ENCODE results near the gene SLC6A1.

SLC6A1 gene

DNA sequence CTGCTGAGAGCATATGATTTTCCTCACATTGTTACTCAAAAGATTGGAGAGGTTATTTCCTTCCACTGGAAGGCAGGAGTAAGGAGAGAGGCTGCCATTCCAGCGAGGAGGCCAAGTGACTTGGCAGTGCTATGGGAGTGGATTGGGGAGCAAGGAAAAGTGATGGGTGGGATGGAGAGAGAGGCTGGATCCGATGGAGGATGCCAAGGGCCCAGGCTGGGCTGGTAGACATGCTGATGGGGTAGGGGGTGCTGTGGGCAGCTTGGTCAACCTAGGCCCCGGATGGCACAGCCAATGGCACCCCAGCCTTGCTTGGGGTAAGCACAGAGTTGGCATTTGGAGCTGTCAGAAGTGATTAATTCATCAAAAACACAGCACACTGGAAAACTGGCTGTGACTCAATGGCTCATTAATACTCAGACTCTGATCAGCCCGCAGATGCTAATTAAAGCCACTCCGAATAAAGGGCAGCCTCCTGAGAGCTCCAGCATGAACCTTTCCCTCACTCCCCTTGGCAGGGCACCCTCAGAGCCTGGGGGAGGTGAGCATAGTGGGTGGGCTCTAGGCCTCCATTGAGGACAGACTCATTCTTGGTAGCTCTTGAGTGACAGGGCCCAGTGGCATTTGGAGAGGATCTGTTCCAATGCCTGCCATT is 22.1 kb upstream of the SLC6A1 start:
- DNase-seq (ENCODE audit: extremely low read depth in 1 of 2, low read depth in 1 of 2), result no peak

DNA sequence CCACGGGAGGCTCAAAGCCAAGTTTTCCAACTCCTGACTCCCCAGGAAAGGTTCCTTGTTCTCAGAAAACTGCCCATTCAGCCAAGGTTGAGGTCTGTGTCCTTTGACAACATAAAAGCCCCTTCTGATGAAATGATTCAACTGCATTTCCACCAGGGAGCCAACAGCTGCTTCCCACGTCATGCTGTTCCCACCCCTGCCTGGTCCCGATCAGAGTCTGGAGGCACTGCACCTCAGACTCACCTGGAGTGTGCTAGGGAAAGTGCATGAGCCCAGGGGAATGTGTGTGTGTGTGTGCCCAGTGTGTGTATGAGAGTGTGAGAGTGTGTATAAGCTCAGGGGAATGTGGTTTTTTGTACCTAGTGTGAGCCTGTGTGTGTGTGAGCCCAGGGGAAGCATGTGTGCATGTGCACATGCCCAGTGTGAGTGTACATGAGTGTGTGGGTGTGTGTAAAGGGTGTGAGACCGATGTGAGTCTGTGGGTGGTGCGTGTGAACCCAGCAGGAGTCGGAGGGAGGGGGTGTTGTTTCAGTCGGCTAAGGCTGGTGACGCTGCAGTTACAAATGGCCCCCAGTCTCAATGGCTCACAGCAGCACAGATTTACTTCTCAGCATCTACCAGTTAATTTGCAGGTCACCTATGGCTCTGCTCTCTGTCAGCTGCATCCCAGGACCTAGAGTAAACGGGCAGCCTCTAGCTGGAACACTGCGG is 20.3 kb upstream of the SLC6A1 start:
- DNase-seq (ENCODE audit: extremely low read depth in 1 of 2, low read depth in 1 of 2), result no peak

DNA sequence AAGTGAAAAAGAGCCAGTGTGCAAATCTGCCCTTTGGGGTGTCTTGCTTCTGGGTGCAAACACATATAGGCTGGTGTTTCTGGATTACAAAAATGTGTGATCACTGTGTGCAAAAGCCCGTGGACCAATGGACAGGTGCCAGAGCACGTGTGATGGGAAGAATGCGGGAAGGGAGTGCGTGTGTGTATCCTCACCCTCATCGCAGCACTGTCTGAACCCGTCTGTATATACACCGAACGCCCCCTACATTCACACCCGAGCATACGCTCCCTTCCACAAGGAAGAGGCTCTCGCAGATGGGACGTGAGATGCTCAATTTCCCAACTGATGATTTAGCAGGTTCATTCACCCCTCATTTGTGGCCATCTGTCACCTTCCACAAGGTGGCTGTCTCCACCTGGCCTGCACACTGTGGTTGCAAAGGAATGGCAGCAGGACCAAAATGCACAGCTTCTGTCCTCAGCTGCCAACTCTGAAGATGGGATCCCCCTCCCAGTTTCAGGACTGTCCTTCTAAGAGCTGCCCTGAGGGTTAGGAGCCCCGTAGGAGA is 19.4 kb upstream of the SLC6A1 start:
- no peak for DNase-seq (ENCODE audit: extremely low read depth in 1 of 2, low read depth in 1 of 2)

DNA sequence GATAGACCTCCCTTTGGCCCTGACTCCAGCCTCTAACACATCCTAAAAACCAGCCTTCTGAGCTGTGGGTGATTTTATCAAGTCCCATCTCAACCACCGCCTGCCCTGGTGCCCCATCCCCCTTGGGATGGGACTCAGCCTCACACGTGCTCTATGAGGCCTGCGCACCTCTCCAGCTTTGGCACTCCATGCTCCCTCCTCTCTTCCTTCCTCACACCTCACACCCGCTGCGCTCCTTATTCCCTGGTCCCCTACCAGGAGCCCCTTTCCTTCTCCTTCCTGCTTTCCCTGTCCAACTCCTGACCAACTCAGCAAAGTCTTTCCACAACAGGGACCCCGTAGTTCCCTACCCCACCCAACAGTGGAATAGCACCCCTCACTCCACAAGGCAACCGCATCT is 18.4 kb upstream of the SLC6A1 start:
- DNase-seq (ENCODE audit: extremely low read depth in 1 of 2, low read depth in 1 of 2), result no peak

DNA sequence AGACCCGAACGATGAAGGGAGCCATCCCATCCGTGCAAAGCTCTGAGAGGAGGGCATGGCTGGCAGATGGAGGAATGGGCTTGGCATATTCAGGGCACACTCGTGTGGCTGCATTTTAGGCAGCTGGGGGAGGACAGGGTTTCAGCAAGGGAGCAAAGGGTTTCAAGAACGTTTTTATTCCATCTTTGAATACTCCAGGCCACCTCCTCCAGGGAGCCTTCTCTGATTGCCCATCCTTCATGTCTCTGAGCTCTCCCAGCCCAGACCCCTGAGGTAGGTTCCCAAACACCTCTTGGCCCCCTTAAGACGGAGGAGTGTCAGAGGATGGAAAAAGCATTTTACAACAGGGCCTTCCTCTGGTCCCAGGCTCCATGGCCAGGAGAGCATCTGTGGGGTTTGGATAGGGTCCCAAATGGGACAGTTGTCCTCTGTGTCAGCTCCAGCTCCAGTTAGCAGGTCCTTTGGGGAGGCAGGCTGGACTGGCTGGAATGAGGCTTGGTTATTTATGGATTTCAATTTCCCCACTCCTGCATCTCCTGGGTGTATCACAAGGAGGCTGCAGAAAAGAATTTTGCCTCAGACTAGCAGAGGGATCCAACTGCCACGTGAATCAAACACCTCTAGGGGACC is 17.7 kb upstream of the SLC6A1 start:
- no peak for DNase-seq (ENCODE audit: extremely low read depth in 1 of 2, low read depth in 1 of 2)

DNA sequence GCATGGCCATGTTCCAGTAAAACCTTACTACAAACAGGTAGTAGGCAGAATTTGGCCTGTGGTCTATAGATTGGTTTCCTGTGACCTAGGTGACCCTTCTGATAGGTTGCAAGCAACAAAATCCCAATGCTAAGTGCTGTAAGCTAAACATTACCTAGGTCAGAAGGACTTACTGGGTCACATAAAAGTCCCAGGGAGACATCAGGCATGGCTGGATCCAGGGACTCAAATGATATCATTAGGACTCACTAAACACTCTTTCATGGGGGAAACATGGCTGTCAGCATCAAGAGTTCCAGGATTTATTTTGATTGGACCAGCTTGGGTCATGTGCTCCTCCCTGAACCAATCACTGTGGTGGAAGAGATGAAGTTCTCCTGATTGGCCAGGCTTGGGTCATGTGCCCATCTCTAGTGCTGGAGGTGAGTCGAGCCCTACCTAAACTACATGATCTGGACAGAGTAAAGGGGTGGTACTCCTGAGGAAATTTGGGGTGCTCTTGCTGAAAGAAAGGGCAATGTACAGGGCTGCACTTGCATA is 16.8 kb upstream of the SLC6A1 start:
- no peak for DNase-seq (ENCODE audit: extremely low read depth in 1 of 2, low read depth in 1 of 2)

DNA sequence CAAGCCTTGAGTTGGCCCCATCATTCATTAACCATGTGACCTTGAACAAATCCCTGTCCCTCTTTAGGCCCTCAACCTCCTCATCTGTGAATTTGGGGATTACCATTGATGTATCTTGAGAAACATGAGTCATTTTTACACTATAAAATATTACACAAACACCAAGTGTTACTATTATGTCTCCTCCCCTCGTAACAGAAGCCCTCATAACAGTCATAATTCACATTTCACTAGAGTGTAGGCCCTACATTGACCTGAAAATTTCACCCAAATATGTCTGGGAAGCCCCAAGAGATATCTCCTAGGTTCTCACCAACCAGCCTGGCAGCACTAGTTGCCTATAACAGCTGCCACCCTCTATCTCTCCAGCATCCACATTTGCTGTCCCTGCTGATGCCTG is 15.8 kb upstream of the SLC6A1 start:
- DNase-seq (ENCODE audit: extremely low read depth in 1 of 2, low read depth in 1 of 2), result no peak

DNA sequence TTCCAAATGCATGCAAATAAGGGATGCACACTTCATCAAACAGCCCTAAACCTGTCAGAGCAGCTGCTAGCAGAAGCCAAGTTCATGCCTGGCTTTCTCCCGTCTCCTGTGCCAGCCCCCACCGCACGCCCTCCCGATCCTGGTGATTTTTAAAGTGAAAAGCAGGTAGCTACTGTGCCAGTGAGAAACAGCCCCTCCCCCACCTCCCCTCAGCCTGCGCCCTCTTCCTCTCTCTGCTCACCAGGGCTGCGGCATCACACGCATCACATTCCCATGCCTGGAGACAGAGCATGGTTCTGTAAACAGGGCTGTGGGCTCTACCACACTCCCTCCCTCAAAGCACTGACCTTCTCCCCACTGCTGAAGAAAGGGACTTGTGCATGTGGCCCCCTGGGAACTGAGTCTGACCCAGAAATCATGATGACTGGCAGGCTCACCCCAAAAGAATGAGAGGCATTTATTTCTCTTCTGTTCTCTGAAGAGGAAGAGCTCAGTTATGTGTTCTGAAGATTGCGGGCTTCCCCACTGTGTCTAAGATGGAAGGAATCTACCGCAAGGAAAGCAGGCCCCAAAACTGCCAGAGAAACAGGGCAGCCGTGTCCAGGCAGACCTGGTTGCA is 14.5 kb upstream of the SLC6A1 start:
- no peak for DNase-seq (ENCODE audit: extremely low read depth in 1 of 2, low read depth in 1 of 2)

DNA sequence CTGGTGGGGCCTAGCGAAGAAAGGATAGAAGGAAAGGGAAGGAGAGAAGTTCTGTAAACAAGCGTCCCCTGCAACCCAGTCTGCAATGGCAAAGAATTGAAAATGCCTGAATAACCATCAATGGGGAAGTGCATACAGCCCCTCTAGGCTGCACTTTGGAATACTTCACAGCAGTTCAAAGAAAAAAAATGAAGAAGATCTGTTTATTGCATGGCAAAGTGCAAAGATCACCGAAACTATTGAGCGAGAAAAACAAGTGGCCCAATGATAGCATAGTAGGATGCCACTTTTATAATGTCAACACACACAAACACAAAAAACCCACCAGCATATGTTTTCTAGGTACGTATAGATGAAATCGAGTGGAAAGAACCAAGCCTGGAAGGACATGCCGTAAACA is 13.6 kb upstream of the SLC6A1 start:
- DNase-seq (ENCODE audit: extremely low read depth in 1 of 2, low read depth in 1 of 2), result no peak

DNA sequence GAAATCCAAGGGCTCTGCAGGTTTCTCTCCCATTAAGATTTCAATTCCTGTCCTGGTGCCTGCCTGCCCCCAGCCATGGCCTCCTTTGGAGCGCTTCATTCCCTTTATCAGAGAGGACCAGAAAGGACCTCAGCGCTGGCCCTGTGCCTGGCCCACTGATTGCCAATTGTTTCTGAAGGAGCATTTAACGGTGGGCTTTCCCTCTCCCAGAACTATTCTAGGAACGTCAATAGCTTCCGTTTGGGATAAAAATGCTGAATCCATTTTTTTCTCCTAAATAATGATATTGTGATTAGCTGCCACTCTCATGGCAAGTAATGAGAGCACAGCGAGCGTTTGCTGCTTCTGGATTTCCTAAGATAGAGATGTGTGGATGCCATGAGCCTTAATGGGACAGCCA is 12.2 kb upstream of the SLC6A1 start:
- DNase-seq (ENCODE audit: extremely low read depth in 1 of 2, low read depth in 1 of 2), result no peak

DNA sequence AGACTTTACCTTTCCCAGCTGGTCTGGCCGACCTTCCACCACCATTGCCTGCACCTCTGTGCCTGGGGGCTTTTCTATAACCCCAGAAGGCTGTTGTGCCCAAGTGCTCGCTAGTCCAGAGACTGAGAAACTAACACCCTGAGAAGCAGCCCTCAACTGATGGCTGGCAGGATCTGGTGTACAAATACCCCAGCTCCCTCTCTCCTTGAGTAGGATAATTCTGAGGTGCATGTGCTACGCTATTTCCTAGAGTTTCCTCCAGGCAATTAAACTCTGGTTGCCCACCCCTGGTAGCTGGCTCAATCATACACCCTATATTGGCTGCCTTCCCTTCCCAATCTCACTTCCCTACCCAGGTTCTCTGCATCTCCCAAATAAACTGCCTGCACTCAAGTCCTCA is 11.5 kb upstream of the SLC6A1 start:
- no peak for DNase-seq (ENCODE audit: extremely low read depth in 1 of 2, low read depth in 1 of 2)

DNA sequence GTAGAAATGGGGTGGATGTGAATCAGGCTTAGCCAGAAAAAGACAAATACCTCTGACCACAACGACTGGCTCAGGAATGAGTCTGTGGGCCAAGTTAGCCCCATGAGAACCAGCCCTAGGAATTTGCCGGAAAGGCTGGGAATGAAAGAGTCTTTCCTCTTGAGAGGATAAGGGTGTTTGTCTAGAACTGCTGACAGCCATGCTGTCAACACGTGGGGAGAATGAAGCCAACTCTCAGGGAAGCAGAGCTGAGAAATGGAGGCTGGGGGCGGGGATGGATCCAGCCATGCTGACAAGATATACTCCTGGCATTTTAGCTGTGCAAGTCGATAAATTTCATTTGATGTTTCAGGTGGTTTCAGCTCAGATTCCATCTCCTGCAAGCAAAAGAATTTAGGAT is 10.6 kb upstream of the SLC6A1 start:
- no peak for DNase-seq (ENCODE audit: extremely low read depth in 1 of 2, low read depth in 1 of 2)

DNA sequence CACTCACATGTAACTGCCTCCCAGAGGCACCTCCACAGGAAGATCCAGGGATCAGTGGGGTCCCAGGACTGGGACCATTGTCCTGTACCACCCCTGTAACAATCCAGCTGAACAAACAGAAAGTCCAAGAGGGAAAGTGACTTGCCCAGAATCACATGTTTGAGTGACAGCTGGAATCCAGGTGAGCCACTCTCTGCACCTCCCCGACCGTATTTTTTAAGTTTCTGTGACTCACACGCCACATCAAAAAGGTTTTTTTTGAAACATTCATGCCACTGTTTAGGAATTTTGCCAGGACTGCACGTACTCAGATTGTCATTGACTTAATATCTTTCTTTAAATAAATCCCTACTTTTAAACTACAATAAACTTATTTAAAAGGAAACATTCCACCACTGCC is 9.8 kb upstream of the SLC6A1 start:
- DNase-seq (ENCODE audit: extremely low read depth in 1 of 2, low read depth in 1 of 2), result no peak

DNA sequence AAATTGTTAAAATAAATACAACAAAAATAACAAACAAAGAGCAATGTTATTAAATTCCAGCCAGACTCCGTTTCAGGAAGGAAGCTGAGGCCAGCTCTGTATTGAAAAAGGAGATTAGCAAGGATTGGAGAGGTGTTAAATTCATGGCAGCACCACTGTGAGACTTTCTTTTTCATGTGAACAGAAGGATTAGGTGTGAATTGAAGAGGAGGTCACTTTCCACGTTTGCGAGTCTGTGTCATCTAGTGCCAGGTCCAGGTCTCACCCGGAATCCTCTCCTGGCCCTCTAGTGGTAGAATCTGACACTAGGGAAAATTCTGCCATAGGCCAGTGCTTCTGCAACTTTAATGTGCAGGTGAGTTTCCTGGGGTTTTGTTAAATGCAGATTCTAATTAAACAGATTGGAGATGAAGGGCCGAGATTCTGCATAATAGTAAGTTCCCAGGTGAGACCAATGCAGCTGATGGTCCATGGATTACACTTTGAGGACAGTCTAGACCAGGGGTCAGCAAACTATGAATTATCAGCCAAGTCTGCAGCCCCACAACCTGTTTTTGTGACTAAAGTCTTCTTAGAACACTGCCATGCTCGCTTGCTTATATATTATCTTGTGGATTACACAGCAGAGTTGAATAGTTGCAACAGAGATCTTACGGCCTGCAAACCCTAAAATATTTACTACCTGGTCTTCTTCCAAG is 9.2 kb upstream of the SLC6A1 start:
- no peak for DNase-seq (ENCODE audit: extremely low read depth in 1 of 2, low read depth in 1 of 2)

DNA sequence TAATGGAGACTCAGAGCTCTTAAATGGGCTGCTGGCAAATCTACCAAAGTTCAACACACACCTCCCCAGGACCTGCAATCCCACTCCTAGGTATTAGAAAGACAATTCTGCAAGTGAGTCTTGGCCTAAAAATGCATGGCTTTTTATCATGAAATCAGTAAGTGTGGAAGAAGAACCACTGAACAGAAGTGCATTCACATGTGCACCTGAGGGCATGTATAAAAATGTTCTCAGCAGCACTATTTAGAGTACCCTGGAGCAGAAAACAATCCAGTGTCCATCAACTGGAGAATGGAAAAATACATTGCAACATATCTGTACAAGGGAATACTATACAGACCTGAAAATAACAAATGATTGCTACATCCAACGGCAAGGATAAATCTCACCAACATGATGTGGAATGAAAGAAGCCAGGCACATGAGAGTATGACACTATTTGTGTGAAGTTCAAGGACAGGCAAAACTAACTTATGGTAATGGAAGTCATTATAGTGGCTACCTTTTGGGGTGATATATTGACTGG is 8.1 kb upstream of the SLC6A1 start:
- no peak for DNase-seq (ENCODE audit: extremely low read depth in 1 of 2, low read depth in 1 of 2)

DNA sequence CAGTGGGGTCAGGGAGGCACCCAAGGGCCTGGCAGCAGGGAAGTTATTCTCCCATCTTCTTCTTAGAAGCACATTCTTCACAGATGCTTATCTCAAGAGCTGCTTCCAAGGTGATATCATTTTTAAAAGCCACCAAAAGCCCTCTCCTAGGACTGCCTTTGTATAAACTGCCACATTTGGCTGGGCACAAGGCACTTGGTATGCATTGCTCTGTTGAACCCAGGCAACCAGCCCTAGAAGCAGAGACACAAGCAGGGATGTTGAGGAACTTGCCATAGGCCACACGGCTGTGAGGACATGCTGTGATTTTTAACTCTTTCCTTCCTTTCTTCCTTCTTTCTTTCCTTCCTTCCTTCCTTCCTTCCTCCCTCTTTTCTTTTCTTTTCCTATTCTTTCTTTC is 7.4 kb upstream of the SLC6A1 start:
- no peak for DNase-seq (ENCODE audit: extremely low read depth in 1 of 2, low read depth in 1 of 2)

DNA sequence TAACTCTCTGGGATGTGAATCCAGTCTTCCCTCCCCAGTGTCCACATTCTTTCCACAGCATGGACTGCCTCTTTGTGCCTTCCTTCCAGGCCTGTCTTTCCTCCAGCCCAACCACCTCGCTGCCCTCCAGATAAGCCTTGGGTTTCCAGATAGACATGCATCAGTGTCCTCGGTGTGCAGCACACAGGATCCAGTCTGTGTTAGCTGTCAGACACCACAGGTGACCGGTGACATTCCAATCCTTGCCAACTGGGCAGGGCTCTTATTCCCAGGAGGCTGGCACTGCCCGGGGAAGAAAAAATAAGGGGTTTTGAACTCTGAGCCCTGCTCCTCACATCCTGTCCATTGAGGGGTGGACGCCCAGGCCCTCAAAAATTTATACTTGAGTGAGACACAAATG is 6.0 kb upstream of the SLC6A1 start:
- no peak for DNase-seq (ENCODE audit: extremely low read depth in 1 of 2, low read depth in 1 of 2)

DNA sequence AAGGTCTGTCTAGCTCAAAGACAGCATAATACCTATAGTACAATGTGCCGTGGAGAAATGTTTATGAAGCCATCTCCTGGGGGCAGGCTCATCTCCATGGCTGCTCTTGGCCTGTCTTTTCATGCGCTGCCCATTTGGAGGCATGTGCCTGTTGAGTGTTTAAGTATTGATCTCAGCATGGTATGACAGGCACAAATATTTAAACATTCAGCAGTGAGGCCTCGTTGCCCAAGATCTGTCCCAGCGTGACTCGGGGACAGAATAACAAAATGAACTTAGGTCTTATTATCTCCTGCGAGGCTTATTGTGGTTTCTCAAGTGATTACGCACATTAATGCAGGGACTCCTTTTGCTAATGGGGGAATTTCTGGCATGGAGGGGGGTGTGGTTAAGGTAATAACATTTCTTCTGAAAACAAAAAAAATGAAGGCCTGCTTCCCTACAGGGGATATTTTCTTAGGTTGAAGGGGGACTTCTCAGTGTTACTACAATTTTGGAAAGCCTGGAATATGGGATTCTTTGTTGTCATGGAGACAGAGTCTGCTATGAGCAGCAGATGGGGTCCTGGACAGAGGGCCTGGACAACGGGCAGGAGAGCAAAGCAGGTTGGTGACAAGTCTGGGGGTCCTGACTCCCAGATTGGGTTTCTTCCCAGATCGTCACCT is 4.4 kb upstream of the SLC6A1 start:
- DNase-seq (ENCODE audit: extremely low read depth in 1 of 2, low read depth in 1 of 2), result no peak

DNA sequence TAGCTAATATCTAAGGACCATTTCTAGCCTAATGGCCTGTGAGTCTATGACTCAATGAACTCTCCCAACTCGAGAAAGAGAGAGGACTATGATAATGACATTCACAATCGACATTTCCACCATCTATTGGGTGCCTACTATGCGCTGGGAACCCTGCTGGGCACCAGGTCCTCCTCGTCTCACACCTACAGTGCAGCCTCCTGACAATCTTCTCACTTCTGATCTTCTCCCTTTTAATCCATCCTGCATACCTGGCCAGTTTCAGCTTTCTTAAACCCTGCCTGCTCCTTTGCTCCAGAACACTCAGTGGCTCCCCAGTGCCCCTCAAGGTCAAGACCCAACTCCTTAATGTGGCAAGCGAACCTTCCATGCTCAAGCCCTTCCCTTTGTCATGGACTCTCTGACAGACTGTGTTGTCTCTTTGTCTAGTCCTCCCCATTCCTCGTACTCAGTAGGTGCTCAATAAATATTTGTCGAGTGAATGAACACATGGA is 3.5 kb upstream of the SLC6A1 start:
- no peak for DNase-seq (ENCODE audit: extremely low read depth in 1 of 2, low read depth in 1 of 2)
